Heart left ventricle (tissue), 16 donors: ENCODE results near the gene NSD2. TPM values are rescaled to one million over a fixed set of nuclear protein-coding genes. Genes with fewer than 3 reads are reported as not detected.
A peak's percentile ranks its signal among the peaks of the same experiment; 100 is the strongest.

ENCODE experiments used
- ATAC-seq, 4 donors: fragments of 200-7000 bp; cut with Tn5 transposase; one replicate each; pipeline ENCODE4 v1.9.1; 2020 to 2022; ENCODE audit warnings: moderate library complexity in 4 of 4, mild to moderate bottlenecking in 3 of 4, moderate number of reproducible peaks in 1 of 4
- DNase-seq, 5 donors: peaks; one replicate each; pipeline ENCODE4 v3.0.0-alpha.2; 2020
- H3K27ac ChIP-seq, 12 donors: fragments of 200-600 bp; sonication (generic) in 4 of 12; one replicate each; pipeline versions ENCODE4 v1.5.0 to v1.8.0; 2016 to 2022; ENCODE audit warnings: mild to moderate bottlenecking in 2 of 12
- H3K27me3 ChIP-seq, 9 donors: fragments of 200-600 bp; sonication (generic) in 2 of 9; one replicate each; pipeline versions ENCODE4 v1.5.1 to v1.8.0; 2016 to 2022; ENCODE audit warnings: mild to moderate bottlenecking in 3 of 9
- H3K36me3 ChIP-seq, 9 donors: fragments of 200-600 bp; sonication (generic) in 2 of 9; one replicate each; pipeline versions ENCODE4 v1.5.0 to v1.8.0; 2018 to 2022; ENCODE audit warnings: mild to moderate bottlenecking in 2 of 9
- H3K4me1 ChIP-seq, 12 donors: fragments of 200-600 bp; sonication (generic) in 4 of 12; one replicate each; pipeline versions ENCODE4 v1.5.0 to v1.8.0; 2016 to 2022; ENCODE audit warnings: mild to moderate bottlenecking in 3 of 12
- H3K4me3 ChIP-seq, 12 donors: fragments of 200-600 bp; sonication (generic) in 4 of 12; one replicate each; pipeline versions ENCODE4 v1.5.0 to v1.8.0; 2017 to 2022; ENCODE audit warnings: mild to moderate bottlenecking in 9 of 12, moderate library complexity in 4 of 12
- H3K9me3 ChIP-seq, 12 donors: fragments of 200-600 bp; sonication (generic) in 4 of 12; one replicate each; pipeline versions ENCODE4 v1.5.0 to v1.8.0; 2016 to 2022; ENCODE audit warnings: mild to moderate bottlenecking in 1 of 12
- POLR2A ChIP-seq, 2 donors: fragments of 450-650 bp; IDR thresholded peaks; one replicate each; pipeline ENCODE4 v1.6.1; 2017; ENCODE audit warnings: antibody characterized with exemption in 2 of 2, mild to moderate bottlenecking in 2 of 2, moderate library complexity in 2 of 2
- WGBS, 4 donors: extraction: QIAGEN DNeasy Blood & Tissue Kit in 2 of 4; methylation state at CpG; one replicate each; pipeline versions ENCODE4 v1.1.5 to v1.1.7; 2013 to 2018; 5-methylcytosine and 5-hydroxymethylcytosine counted together
- intact Hi-C, 10 donors: fragments of 100-400 bp; cut with DNase I; formaldehyde crosslinking; loops; one replicate each; pipeline versions ENCODE4 v1.11.1 to v1.14.2; 2022
- polyA plus RNA-seq, 2 donors: library from polyadenylated mRNA; stranded (reverse); fragments of 200-250 nt; gene quantifications; one replicate each; pipeline ENCODE4 v1.2.3, GENCODE V29; 2013
- total RNA-seq, 9 donors: library from RNA; depleted of rRNA in 2 of 9; stranded (reverse); fragments of >200 nt in 2 of 9; fragmentation: NEBNext Ultra II Directional in 3 of 9; extraction: Animal tissue kit (Norgen Biotek cat#: 25700) in 3 of 9; gene quantifications; one replicate each; pipeline versions ENCODE4 v1.1.0 to v1.2.4, GENCODE V29; 2016 to 2023
- TF ChIP-seq, protein P1 (sequence below), 12 donors: fragments of 200-600 bp; sonication (generic) in 4 of 12; IDR thresholded peaks; one replicate each; pipeline versions ENCODE4 v1.5.0 to v1.8.0; 2018 to 2022; ENCODE audit warnings: antibody characterized with exemption in 12 of 12, mild to moderate bottlenecking in 5 of 12
- donor health status: ischemic (EF 13 %, LVEDD 7.1; RV severe dilation, severe dysfunction).
- donor health status: healthy with polysubstance abuse.
- donor health status: DM: no; HTN: yes; CAD: no.
- donor health status: DM: no; HTN: no; CAD: no.
- donor health status: ischemic (EF 25% LVEDD 6.9; RV normal size, moderate dysfunction).
- donor health status: ischemic (EF 25% LVEDD 5.7; RV mildly dilated, moderate dysfunction).
- donor health status: healthy.
- donor health status: DM: yes; HTN: yes; CAD: no.
- donor health status: ischemic (EF 35%, LVEDD 5.7; RV mildly dilated, moderate dysfunction).
- donor health status: nonischemic (EF 11% LVEDD 7.7; RV severe dilation, severe dysfunction).
- donor health status: DM: yes; HTN: yes; CAD: no.
- donor health status: PGD.
- donor health status: ischemic (EF 29% LVEDD 5.4; RV normal size, mild dysfunction).
- donor health status: nonischemic (EF 23%, LVEDD 6.1; RV moderate dilation, normal function).

NSD2 gene
- total and polyA plus RNA-seq, 11 donors: 11.4 to 63.3 (median 39.0) TPM

DNA sequence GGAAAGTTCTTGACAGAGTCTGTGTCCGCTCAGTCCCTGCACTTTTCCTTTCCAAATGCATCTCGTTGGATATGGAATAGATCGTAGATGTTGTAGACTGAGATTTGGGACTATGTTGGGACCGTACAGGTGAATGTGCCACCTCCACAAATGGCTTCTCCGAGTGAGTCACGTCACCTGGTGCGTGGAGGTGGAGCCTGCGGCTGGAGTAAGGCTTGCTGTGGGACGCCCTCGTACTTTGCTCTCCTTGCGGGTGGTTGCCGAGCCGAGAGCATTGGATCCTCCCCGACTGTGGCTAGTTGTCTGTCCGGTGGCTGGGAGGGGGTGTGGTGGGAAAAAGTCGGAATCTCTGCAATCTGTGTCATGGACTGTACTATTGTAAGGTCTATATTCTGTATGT, 77.0 kb downstream of the NSD2 start:
- intact Hi-C loops: no loop called here
- H3K27me3 ChIP-seq: no peaks in the 10 kb centered on the region
- no peaks in the 10 kb centered on the region for H3K9me3 ChIP-seq
- H3K27ac ChIP-seq: no peak overlapping the region
- H3K4me1 ChIP-seq: no peaks in the 10 kb centered on the region
- no peak overlapping the region for H3K4me3 ChIP-seq
- H3K36me3 ChIP-seq: peaks cover 0 to 58% (median 25%) of the 10 kb centered on the region in 9 donors
- TF ChIP-seq, protein P1, sequence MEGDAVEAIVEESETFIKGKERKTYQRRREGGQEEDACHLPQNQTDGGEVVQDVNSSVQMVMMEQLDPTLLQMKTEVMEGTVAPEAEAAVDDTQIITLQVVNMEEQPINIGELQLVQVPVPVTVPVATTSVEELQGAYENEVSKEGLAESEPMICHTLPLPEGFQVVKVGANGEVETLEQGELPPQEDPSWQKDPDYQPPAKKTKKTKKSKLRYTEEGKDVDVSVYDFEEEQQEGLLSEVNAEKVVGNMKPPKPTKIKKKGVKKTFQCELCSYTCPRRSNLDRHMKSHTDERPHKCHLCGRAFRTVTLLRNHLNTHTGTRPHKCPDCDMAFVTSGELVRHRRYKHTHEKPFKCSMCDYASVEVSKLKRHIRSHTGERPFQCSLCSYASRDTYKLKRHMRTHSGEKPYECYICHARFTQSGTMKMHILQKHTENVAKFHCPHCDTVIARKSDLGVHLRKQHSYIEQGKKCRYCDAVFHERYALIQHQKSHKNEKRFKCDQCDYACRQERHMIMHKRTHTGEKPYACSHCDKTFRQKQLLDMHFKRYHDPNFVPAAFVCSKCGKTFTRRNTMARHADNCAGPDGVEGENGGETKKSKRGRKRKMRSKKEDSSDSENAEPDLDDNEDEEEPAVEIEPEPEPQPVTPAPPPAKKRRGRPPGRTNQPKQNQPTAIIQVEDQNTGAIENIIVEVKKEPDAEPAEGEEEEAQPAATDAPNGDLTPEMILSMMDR (IDR thresholded peaks at IDR 0.05): no peak
- TF ChIP-seq POLR2A (IDR thresholded peaks at IDR 0.05): no peak
- DNase-seq: no peak
- ATAC-seq: no peak
- WGBS, 4 donors: 95 to 96% (median 95%) methylated on average over 16 of the region's 16 CpGs

DNA sequence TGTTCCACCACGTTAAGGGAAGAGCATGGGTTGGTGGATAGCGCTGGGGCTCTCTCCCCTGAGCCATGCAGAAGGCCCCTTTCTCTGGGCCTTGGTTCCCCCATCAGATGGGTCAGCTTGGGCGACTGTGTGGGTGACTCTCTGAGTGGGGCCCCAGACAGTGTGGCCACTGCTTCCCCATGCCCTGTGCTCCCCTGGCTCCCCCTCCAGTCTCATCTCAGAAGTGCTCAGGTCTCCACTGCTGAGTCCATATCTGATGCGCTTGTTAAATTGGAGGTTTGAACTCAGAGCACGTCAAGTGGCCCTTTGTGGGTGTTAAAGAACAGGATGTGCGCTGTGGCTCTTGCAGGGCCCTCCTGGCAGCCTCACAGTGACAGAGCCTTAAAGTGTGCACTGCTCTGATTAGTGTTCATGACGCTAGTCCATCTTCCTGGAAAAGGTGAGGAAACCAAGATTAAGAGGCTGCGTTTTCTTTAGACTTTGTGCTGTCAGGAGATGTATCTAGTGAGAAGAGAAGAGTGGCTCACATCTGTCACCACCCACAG, 77.8 kb downstream of the NSD2 start:
- H3K36me3 ChIP-seq: peaks cover 0 to 64% (median 26%) of the 10 kb centered on the region in 9 donors

DNA sequence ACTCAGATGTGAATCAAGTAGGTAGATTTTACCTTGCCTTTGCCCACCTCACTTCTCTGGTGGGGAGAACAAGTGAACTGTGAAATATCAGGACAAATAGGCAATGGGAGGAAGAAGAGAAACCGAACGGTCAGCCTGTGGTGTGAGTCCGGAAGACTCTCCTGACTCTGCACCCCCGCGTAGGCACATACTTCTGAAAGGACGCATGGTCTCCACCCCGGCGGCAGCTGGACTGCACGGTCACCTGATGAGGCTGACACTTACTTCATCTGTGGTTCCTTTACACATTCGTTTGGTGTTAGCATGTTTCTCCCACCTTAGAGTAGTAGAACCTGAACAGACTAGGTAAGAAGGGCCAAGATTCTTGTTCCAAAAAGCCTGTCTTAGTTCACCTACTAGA, 79.2 kb downstream of the NSD2 start:
- Histone ChIP-seq H3K27me3 (no peaks in the 10 kb centered on the region), H3K36me3 (peaks cover 0 to 67% (median 36%) of the 10 kb centered on the region in 9 donors), H3K4me1 (no peaks in the 10 kb centered on the region), H3K9me3 (no peaks in the 10 kb centered on the region), H3K27ac (no peak overlapping the region), H3K4me3 (no peak overlapping the region)
- WGBS, 4 donors: 90 to 95% (median 91%) methylated on average over 10 of the region's 10 CpGs
- DNase-seq (no peak), ATAC-seq (no peak)
- intact Hi-C loops: no loop called here
- no peak for TF ChIP-seq POLR2A (IDR thresholded peaks at IDR 0.05)
- TF ChIP-seq, protein P1 (IDR thresholded peaks at IDR 0.05): no peak

More for the DNA sequence above, 77.8 kb downstream of the NSD2 start:
- H3K27me3 ChIP-seq: no peaks in the 10 kb centered on the region
- H3K27ac ChIP-seq: no peak overlapping the region
- DNase-seq (no peak), ATAC-seq (peak in 3 of 4 donors; percentile 13 to 17 (median 16))
- intact Hi-C loops: no loop called here
- TF ChIP-seq POLR2A (IDR thresholded peaks at IDR 0.05): no peak
- TF ChIP-seq, protein P1 (IDR thresholded peaks at IDR 0.05): no peak
- WGBS, 4 donors: 86 to 91% (median 90%) methylated on average over 8 of the region's 8 CpGs
- no peaks in the 10 kb centered on the region for H3K9me3 ChIP-seq
- H3K4me1 ChIP-seq: no peaks in the 10 kb centered on the region
- H3K4me3 ChIP-seq: no peak overlapping the region

DNA sequence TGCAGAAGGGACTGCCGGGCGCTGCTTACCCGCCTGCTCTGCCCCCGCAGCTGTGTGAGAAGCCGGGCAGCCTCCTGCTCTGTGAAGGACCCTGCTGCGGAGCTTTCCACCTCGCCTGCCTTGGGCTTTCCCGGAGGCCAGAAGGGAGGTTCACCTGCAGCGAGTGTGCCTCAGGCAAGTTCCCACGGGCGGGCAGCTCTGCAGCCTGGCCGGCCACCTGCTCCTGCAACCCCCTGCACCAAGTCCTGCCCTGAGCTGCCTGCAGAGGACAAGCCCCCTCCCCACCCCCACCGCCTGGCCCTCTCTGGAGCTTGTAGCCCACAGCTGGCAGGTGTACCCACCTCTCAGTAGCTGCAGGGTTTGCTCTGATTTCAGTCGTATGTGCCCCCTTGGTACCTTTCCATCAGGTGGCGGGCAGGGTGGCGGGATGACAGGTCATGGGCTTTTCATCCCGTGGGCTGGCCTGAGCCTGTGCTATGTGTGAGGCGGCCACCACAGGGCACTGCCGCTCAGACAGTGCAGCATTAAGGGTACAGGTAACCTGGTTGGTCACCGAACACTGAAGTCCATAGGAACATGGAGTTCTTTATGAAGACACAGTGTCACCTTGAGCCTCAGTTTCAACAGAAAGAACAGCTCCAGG, 81.0 kb downstream of the NSD2 start:
- intact Hi-C loops: no loop called here
- Histone ChIP-seq H3K4me3 (no peak overlapping the region), H3K4me1 (no peaks in the 10 kb centered on the region), H3K27me3 (no peaks in the 10 kb centered on the region), H3K9me3 (no peaks in the 10 kb centered on the region), H3K27ac (no peak overlapping the region), H3K36me3 (peaks cover 0 to 70% (median 46%) of the 10 kb centered on the region in 9 donors)
- 93 to 97% (median 95%) methylated on average over 9 to 20 of the region's 20 CpGs for WGBS, 4 donors
- no peak for DNase-seq
- TF ChIP-seq, protein P1 (IDR thresholded peaks at IDR 0.05): no peak
- no peak for TF ChIP-seq POLR2A (IDR thresholded peaks at IDR 0.05)
- ATAC-seq: no peak
